DMS153 treated with DMSO at 0.1 percent for 48 hours (cell line): ENCODE measurements around the gene UTS2R.
"Not testable (repeated sequence)": the region's sequence is repeated elsewhere in the genome, so short reads cannot be mapped to it uniquely, and the experiment has no call there.

ENCODE experiments used
- DNase-seq: peaks from one replicate; lab custom pipeline; 2025; ENCODE audit not compliant: unreplicated experiment; lab: John Stamatoyannopoulos, UW

UTS2R gene

DNA sequence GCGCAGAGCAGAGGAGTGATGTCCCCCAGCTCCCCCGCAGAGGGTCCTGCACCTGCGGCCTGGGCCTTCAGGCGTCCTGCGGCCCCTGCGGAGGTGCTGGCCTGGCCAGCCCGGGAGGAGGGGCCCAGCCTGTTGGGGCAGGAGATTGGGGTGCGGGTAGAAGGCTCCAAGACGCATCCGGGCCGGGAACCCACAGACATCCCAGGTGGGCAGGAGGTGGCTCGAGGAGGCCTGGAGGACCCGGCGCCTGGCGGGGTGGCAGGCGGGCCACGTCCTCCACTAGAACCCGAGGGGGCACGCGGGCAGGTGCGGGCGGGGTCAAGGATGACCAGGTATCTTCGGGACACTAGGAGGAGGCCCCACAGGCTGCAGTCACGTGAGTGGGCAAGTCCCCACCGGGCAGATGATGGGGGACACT lies 37.4 kb upstream of the UTS2R start:
- no peak for DNase-seq

DNA sequence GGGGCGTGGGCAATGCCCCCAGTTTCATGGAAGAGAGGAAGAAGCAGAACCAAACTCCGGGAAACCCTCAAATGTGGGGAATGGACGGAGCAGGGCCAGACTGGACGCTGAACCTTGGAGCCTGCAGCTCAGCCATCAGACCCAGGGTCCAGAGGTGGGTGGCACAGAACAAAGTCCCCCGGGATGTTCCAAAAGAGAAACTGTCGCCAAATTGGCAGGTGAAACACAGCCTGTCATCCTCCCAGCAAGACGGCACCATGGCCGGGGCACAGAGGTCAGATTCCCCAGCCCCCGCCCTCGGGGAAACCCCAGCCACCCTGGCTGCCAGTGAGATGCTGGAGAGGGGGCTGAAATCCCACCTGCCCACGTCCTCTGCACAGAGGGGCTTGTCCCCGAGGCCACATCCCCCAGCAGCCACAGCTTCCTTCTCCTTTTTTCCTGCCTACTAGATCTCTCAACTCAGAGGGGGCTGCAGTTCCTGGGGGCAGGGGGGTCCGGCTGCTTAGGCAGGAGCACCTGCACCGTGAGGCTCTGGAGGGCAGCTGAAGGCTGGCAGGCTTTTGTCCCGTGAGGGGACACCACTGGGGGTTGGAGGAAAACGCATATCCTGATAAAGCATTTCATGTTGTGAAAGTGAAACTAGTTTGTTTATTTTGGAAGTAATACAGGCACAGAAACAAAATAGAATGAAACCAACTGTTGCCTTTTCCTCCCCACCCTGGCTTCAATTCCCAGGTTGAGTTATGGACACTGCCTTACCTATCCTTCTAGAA lies 36.8 kb upstream of the UTS2R start:
- no peak for DNase-seq

DNA sequence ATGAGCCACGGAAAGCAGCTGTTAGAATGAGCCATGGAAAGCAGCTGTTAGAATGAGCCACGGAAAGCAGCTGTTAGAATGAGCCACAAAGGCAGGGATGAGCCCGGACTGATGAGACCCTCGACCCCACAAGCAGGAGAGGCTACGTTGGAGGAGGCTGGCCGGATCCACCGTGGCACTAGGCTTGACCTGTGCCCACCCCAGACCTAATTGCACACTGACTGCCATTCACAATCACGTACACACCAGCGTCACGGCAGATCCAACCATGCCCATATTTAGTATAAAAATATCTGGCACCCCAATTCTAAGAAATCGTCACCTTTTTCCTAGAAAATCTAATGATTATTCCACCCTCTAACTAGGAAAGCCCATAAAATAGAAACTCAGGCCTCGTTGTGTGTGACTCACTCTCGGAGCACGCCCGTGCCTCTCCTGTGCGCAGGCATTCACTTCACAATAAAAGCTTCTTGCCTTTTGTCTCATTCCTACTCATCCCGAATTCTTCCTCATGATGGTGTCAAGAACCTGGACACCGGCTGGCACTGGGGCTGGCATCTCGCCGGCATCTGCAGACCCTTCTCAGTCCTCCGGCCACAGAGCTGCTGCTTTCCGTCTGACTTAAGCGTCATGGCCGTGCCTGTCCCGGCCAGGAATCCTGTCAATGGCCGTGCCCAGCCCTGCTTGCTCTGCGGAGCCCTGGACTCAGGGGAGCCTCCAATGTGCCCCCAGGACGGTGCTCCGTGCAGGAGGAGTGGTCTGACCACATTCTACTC lies 32.5 kb upstream of the UTS2R start:
- DNase-seq, result no peak

GRCh38 chr17:82339634-82340580 lies 31.7 kb upstream of the UTS2R start:
- no peak for DNase-seq

- DNase-seq, result no peak
These were observed 29.0 kb upstream of the UTS2R start for GRCh38 chr17:82342361-82343079.

GRCh38 chr17:82343560-82343959 lies 28.0 kb upstream of the UTS2R start:
- DNase-seq, result no peak

DNA sequence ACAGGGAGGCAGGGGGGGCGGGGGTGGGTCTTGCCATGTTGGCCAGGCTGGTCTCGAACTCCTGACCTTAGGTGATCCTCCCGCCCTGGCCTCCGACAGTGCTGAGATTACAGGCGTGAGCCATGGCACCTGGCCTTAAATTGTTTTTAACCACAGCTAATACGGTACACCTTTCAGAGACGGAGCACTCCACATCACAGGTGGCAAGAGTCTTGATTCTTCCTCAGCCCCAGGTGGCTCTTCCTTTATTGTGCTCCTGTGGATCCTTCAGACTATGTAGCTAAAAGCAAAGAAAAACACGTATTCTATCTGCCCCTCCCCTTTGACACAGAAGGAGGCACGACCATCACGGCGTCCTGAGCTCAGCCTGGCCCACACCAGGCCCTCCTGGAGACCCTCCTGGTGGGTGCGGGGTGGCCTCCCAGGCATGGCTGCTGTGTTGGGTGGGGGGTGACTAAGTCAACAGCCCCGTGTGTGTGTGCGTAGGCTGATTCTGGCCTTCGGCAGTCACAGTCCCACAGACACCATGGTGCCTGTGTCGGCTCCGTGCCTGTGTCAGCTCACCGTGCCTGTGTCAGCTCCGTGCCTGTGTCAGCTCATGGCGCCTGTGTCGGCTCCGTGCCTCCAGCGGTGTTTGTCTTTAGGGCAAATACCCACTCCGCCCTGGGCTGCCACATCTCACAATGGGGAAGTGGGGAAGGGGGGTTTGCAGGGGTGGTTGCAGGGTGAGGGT lies 27.2 kb upstream of the UTS2R start:
- DNase-seq, result no peak

DNA sequence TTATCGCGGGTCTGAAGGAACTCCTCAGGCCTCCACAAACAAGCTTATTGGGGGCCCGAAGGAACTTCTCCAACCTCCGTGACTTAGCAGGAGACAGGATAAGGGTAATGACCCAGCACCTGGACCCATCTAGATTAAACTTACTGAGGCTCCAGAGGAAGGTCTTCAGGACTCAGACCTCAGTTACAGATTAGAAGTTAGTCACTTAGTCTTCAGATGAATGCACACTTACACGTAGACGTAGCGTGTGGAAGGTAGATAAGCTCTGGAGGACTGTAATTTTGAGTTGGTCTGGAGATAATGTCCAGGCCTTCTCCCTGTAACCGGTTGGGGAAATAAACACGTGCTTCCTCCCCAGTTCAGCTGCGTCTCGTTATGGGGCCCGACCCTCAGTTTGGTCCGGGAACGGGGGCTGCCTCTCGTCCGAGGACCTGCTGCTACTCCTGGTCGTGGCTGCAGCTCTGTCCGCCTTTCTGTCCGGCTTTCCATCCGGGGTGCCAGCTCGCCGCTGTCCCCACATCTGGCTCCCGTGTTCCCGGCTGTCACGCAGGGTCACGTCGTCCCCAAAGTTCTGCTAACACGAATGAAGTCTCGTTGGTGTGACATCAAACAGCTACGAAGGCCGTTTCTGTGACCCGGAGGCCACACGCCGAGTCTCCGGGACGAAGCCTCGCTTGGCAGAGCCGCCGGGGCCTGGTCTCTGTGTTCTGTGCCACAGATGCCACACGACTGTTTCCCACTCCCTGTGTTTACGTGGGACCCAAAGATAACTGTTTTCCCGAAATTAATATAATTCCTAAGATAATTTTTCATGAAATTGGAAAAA lies 26.2 kb upstream of the UTS2R start:
- DNase-seq, result no peak

DNA sequence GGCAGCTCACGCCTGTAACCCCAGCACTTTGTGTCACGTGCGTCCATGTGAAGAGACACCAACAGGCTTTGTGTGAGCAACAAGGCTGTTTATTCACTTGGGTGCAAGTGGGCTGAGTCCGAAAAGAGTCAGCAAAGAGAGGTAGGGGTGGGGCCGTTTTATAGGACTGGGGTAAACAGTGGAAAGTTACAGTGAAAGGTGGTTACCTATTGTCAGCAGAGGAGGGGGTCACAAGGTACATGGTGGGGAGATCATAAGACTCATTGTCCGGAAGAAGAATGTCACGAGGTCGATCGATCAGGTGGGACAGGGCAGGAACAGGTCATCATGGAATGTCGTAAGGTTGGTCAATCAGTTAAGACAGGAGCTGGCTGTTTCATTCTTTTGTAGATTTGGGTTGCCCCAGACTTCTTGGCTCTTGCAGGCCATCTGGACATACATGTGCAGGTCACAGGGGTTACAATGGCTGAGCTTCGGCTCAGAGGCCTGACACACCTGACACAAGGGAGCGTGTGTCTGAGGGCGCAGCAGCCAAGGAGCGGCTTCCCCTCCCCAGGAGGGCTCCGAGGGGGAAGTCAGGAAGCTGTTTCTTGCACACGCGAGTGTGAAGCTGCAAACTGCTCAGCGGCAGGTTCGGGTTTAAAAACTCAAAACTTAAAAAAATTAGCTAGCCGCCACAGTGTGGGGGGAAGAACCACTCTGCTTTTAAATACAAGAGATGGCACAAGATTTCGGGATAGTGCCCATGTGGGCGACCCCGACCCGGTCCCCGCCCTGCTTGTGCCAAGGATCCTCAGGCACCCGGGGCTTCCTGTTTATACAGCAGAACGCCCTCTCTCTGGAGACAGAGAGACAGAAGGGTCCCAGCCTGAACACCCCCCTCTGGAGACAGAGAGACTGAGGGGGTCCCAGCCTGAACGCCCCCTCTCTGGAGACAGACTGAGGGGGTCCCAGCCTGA lies 24.9 kb upstream of the UTS2R start:
- no peak for DNase-seq

- not testable (repeated sequence) for DNase-seq
These were observed 23.6 kb upstream of the UTS2R start for GRCh38 chr17:82347994-82348393.

DNA sequence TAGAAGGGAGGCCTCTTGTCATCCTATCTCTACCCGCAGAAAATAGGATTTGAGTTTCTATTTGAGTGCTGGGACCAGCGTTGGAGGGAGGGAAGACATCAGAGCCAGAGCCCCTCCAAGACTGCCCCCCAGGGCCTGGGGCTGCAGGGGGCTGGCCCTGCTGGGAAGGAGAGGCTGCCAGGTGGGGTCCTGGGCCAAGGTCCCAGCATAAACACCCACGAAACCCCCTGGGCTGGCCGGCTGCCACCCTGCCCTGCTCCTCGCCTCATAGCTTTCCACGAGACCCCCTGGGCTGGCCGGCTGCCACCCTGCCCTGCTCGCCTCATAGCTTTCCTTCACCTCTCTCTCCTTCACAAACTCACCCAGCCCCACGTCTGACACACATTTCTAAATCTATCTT lies 23.1 kb upstream of the UTS2R start:
- DNase-seq, result no peak

- no peak for DNase-seq
These were observed 22.7 kb upstream of the UTS2R start for GRCh38 chr17:82348866-82349265.

DNA sequence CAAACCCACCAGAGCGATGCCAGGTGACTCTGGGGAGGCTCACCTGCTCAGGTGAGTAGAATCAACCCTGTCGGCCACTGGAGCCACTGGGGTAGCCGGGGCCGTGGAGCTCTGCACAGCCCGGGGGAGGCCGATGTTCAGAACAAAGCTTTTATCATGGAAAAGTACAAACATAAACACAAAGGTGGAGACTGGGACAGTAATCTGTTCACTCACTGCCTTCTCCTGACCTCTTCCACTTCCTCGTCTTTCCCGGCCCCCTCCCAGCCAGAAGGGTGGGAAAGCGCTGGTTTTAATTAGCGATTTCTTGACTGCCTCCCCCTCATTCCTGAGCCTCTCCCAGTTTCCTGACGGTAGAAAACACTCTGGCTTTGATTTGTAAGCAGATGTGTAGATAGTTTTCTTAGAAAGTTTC lies 22.3 kb upstream of the UTS2R start:
- no peak for DNase-seq

DNA sequence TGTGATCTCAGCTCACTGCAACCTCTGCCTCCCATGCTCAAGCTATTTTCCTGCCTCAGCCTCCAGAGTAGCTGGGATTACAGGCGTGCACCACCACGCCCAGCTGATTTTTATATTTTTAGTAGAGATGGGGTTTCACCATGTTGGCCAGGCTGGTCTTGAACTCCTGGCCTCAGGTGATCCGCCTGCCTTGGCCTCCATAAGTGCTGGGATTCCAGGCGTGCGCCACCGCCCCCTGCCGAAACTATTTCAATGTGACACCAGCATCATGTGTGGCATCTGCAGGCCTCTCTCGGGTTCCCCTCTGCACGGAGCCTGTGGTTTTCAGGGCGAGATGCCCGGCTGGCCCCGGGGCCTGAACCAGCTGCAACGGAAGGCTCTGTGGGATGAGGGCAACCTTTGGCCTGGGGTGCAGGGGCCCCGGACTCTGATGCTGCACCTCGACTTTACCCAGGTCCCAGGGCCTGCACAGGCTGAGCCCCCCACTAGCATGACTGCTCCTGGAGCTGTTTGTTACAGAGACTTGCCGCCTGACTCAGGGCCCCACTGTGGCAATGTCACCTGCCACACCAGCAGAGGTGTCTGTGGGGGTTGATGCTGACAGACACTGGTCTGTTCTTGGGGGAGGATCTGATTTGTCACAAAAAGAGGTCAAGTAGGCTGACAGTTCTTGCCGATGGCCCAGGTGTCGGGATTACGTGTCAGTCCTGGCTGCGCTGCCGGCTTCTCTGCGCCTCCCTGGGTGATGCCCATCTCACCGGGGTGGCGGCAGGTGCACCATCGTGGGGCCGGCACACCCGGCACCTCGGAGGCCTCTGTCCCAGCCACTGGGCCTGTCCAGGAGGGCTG lies 21.2 kb upstream of the UTS2R start:
- DNase-seq, result no peak

GRCh38 chr17:82351254-82351712 lies 20.3 kb upstream of the UTS2R start:
- no peak for DNase-seq

DNA sequence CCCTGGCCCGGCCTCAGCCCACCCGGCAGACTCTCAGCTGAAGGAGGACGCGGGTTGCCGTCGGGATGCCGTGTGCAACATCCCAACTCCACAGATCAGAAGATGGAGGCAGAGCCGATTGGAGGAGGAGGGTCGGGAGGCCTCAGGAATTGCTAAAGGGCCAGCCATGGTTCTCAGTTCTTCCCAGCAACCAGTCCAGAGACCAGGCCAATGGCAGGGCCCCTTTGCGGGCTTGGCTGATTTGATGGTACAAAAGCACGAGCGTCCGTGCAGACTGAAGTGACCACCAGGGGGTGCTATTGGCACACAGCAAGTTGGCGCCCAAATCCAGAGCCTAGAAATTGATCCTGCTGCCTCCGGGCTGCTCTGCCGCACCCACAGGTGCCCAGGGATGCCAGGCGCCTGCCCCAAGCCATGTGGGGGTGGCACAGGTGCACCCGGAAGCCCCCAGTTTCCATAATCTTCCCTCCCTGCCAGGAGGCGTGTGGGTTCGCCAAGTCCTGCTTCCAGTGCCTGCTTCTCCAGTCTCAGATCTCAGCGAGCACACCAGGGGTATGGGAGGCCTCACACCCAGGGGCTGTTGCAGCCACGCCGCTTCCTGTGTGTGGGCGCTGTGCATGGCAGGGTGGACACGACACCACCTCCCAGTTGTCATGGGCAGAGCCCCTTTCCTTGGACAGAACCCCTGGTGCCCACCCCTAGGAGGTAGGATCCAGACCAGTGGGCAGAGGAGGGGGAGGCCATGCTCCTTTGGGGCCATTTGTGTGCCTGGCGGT lies 19.7 kb upstream of the UTS2R start:
- DNase-seq, result peak; percentile 57
